Activated CD4-positive, alpha-beta memory T cell treated with anti-CD3 and anti-CD28 coated beads, Interleukin-2, amount 10 ng/mL, durations not matched to agents 7 days and 5 days (primary cell): ENCODE data around the gene ALPK1. TPM values are rescaled to one million over a fixed set of nuclear protein-coding genes. Genes with fewer than 3 reads are reported as not detected.

ENCODE experiments used
- CTCF ChIA-PET: fragments of 350-600 bp; sonication (Branson Sonifier 250); formaldehyde crosslinking; loops from one replicate; lab custom pipeline; 2021; ENCODE audit warnings: antibody characterized with exemption, inconsistent platforms; lab: Charles Lee
- POLR2A ChIA-PET: fragments of 350-600 bp; sonication (Branson Sonifier 250); formaldehyde crosslinking; loops from one replicate; lab custom pipeline; 2021; ENCODE audit warnings: antibody characterized with exemption; lab: Charles Lee
- DNase-seq: peaks from one replicate; pipeline ENCODE4 v3.0.0-alpha.2; 2020
- H3K27ac Mint-ChIP-seq: one replicate; pipeline ENCODE4 v1.8.0; 2021; ENCODE audit warnings: mild to moderate bottlenecking, mixed read lengths
- H3K27me3 Mint-ChIP-seq: one replicate; pipeline ENCODE4 v1.8.0; 2021; ENCODE audit warnings: mixed read lengths
- H3K36me3 Mint-ChIP-seq: one replicate; pipeline ENCODE4 v1.8.0; 2021; ENCODE audit warnings: low read depth, mixed read lengths
- H3K4me1 Mint-ChIP-seq: one replicate; pipeline ENCODE4 v1.8.0; 2021; ENCODE audit warnings: mixed read lengths
- H3K4me3 Mint-ChIP-seq: one replicate; pipeline ENCODE4 v1.8.0; 2021; ENCODE audit warnings: mild to moderate bottlenecking, mixed read lengths
- H3K9me3 Mint-ChIP-seq: one replicate; pipeline ENCODE4 v1.8.0; 2021; ENCODE audit warnings: mixed read lengths
- total RNA-seq, 2 experiments: library from RNA; stranded (reverse); gene quantifications; one replicate each; pipeline ENCODE4 v1.2.3, GENCODE V29; 2021

Gene ALPK1
- total RNA-seq, 2 experiments from 2014 or later = 11.4 to 12.3 TPM

DNA sequence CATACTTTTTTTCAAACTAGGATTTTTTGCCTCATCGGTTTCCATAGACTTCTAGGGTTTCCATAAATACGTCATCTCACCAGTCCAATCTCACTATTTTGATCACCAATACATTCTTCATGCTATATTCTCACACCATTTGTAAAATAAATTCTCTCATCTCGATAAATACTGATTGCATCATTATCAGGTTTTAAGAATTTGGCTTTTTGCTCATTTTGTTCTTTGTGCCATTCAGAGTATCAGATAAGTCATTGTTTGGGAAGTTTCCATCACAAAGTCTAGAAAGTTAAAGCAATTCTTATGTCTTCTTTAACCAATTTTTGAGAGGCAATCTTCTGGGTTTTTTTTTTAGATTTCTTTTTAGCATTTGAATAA is 81.1 kb downstream of the ALPK1 start:
- POLR2A ChIA-PET = no interaction called here

DNA sequence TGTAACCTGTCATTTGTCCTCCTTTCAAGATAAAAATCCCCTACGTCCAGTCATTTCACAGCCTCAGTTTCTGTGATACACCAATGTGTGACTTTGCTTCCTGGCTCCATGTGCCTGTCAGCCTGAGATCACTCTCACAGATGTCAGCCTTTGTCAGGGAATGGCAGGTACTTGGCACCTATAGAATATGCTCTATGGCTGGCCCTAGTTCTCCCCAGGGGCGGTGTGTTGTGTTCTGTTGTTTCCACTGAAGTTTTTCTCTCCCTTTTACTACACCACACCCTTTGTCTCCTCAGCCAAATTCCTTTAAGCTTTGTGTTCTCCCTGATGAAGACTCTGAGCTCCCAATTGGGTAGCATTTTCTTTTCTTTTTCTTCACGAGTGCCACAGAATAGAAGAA is 81.7 kb downstream of the ALPK1 start:
- H3K4me3 Mint-ChIP-seq = no peak overlapping the region
- H3K27ac Mint-ChIP-seq = no peak overlapping the region
- H3K36me3 Mint-ChIP-seq = no peaks in the 10 kb centered on the region
- POLR2A ChIA-PET = no interaction called here
- no peak for DNase-seq
- no peaks in the 10 kb centered on the region for H3K27me3 Mint-ChIP-seq
- CTCF ChIA-PET = no interaction called here
- H3K4me1 Mint-ChIP-seq = no peaks in the 10 kb centered on the region
- no peaks in the 10 kb centered on the region for H3K9me3 Mint-ChIP-seq

More for the DNA sequence above, 81.1 kb downstream of the ALPK1 start:
- Mint-ChIP-seq H3K4me1 (no peaks in the 10 kb centered on the region), H3K4me3 (no peak overlapping the region), H3K27ac (no peak overlapping the region), H3K9me3 (no peaks in the 10 kb centered on the region), H3K36me3 (no peaks in the 10 kb centered on the region), H3K27me3 (no peaks in the 10 kb centered on the region)
- DNase-seq = no peak
- CTCF ChIA-PET = no interaction called here

DNA sequence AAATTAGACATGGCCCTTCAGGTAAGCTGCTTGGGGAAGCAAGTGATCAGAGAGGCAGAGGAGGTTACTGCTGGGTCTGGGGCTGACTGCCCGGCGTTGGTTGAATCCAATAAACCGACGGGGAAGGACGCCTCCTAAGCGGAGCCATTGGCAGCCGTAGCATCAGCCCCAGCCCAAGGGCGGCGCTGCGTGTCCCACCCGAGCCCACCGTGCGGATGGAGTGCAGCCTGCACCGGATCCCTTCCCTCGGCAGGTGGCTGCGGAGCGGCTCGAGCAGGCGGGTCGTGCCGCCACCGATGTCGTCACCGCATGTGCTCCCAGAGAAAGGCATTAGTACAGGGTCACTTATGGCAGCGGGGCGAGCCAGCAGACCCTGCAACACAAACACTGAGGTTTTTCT is 82.1 kb downstream of the ALPK1 start:
- ChIA-PET POLR2A (no interaction called here), CTCF (no interaction called here)
- Mint-ChIP-seq H3K9me3 (no peaks in the 10 kb centered on the region), H3K27ac (no peak overlapping the region), H3K27me3 (no peaks in the 10 kb centered on the region), H3K4me3 (no peak overlapping the region), H3K36me3 (no peaks in the 10 kb centered on the region), H3K4me1 (no peaks in the 10 kb centered on the region)
- no peak for DNase-seq

DNA sequence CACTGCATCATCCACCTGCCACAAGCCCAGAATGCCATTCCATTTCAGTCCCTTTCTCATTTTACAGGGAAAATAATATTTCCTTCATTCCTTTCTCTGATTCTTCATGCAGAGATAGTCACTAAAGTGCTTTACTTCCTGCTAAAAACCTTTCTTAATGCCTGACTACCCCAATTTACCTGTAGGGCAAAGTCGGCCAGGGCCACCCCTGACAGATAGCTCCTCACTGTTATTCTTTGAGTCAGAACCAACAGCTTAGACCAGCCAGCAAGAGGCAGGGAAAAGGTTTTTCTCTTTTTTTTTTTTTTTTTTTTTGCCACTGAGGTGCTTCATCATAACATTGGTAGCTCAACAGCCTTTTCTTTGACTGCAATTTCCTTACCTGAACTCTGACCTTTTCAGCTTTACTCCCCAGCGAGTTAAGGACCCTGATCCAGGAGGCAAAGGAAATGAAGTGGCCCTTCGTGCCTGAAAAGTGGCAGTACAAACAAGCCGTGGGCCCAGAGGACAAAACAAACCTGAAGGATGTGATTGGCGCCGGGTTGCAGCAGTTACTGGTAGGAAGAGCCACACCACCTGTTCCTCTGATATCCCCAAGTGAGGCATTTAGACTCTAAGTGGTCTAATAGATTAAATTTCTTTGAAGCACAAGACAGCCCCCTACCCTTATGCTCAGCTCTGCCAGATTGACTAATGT is 85.0 kb downstream of the ALPK1 start:
- H3K27ac Mint-ChIP-seq = no peak overlapping the region
- POLR2A ChIA-PET = no interaction called here

DNA sequence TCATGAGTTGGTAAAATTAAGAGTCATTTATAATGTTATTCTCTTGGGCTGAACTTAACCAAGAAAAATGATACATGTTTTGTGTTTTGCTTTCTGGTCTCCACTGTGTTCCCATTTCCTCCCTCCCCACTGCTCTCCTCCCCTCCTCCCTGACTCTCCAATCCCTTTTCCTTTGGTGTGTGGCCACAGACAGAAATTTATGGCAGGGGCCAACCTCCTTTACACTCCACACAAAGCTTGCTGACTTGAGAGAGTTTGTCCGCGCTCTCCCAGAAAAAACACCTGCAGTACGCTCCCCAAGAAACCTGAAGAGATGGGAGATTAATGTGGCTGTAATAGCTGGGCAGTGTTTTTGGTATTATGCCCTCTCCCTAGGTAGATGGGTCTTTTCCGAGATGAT is 88.9 kb downstream of the ALPK1 start:
- H3K36me3 Mint-ChIP-seq = no peaks in the 10 kb centered on the region
- no peaks in the 10 kb centered on the region for H3K4me1 Mint-ChIP-seq
- POLR2A ChIA-PET = no interaction called here

More for the DNA sequence above, 85.0 kb downstream of the ALPK1 start:
- no peak for DNase-seq
- Mint-ChIP-seq H3K27me3 (no peaks in the 10 kb centered on the region), H3K4me3 (no peak overlapping the region), H3K36me3 (no peaks in the 10 kb centered on the region), H3K4me1 (no peaks in the 10 kb centered on the region), H3K9me3 (no peaks in the 10 kb centered on the region)
- CTCF ChIA-PET = no interaction called here

DNA sequence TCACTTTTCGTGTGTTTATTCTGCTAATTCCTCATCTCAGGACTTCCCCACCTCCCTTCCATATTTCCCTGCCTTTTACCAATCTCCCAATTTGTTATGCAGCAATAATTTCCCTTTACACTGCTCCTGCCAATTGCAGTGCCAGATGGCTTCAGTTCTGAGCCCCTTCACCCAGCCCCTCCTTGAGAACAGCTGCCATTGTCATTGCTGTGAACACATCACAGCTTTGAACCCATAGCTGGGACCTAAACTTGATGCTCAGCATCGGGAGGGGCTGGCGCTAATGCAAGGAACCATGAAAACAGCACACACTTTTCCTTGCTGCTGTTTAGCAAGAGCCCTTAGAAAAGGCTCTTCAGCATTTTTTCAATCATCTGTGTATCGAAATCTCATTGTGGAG is 104.9 kb downstream of the ALPK1 start:
- no peaks in the 10 kb centered on the region for H3K27me3 Mint-ChIP-seq
- no peaks in the 10 kb centered on the region for H3K36me3 Mint-ChIP-seq
- CTCF ChIA-PET = no interaction called here
- H3K4me3 Mint-ChIP-seq = no peak overlapping the region
- POLR2A ChIA-PET = no interaction called here
- DNase-seq = no peak
- H3K4me1 Mint-ChIP-seq = no peaks in the 10 kb centered on the region
- H3K27ac Mint-ChIP-seq = no peak overlapping the region
- H3K9me3 Mint-ChIP-seq = no peaks in the 10 kb centered on the region

More for the DNA sequence above, 88.9 kb downstream of the ALPK1 start:
- Mint-ChIP-seq H3K9me3 (no peaks in the 10 kb centered on the region), H3K27ac (no peak overlapping the region), H3K27me3 (no peaks in the 10 kb centered on the region), H3K4me3 (no peak overlapping the region)
- CTCF ChIA-PET = no interaction called here
- DNase-seq = no peak

DNA sequence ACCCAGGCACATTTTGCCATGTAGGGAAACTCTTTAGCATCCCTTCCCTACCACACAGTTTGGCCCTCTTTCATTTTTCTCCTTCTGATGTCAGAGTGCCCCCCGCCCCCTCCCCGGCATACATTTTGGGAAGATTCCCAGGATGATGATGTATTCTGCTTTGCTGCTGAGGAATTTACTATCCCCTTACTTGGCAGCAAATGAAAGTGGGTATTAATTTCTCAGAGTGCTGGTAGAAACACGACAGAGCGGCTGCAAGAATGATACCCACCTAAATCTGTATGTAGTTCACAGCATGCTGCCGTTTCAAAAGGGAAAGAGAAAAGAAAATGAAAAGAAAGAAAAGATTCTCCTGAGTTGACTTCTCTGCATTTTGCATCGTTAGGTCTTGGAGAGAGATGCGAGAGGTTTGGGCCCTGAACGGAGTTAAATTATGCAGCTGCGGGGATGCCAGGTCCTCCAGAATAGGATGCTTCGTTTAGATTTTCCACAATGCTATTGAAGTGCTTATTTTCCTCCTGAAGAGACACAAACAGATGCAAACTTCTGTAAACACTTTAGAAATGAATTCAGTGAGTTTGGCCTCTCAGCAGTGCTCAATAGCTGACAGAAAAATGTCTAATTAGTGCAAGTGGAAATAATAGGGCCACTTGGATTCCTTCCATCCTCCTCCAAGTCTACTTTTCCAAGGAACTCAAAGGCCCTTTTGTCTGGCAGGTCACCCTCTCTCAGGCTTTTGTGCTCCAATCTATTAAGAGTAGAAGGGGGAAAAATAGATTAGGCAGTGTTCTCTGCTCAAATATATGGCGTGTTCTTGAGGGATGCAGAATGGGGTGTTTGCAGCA is 106.2 kb downstream of the ALPK1 start:
- DNase-seq = no peak
- Mint-ChIP-seq H3K27ac (no peak overlapping the region), H3K36me3 (no peaks in the 10 kb centered on the region), H3K27me3 (no peaks in the 10 kb centered on the region), H3K4me1 (no peaks in the 10 kb centered on the region), H3K9me3 (no peaks in the 10 kb centered on the region), H3K4me3 (no peak overlapping the region)
- POLR2A ChIA-PET = no interaction called here
- CTCF ChIA-PET = no interaction called here

DNA sequence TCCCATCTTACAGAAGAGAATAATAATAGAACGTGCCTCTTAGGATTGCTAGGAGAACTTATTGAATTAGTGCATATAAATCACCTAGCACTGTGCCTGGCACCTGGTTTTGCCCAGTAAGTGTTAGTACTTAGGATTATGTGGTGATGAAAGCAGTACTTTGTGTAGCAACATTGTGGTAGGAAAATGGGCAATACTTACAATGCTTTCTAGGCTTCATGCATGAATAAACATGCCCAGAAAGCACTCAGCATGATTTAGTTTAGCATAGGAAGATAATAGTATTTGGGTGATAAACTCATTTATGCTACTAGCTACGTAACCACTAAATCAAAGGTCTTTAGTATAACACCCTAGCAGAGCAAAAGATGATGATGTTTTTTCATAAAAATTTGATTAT is 113.2 kb downstream of the ALPK1 start:
- Mint-ChIP-seq H3K36me3 (peaks cover 4% of the 10 kb centered on the region), H3K9me3 (peaks cover 2% of the 10 kb centered on the region), H3K4me3 (no peak overlapping the region), H3K27me3 (no peaks in the 10 kb centered on the region), H3K4me1 (no peaks in the 10 kb centered on the region), H3K27ac (no peak overlapping the region)
- DNase-seq = no peak
- ChIA-PET CTCF (no interaction called here), POLR2A (no interaction called here)

DNA sequence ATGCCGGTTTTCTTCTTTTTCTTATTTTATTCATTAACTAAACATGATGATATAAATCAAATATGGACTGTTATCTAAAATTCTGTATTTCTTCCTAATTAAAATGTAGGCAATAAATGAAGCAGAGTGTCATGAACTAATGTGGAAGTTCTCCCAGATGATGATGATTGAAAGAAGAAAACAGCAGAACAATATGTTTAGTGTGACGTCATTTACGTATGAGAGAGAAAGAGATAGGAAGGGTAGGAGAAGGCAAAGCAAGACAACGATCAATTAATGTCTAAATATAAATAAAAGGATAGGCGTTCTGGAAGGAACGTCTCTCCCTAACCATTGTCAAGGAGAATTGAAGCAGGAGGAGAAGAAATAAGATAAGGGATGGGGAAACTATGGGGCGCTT is 113.6 kb downstream of the ALPK1 start:
- ChIA-PET POLR2A (no interaction called here), CTCF (no interaction called here)
- DNase-seq = no peak
- no peak overlapping the region for H3K27ac Mint-ChIP-seq
- no peaks in the 10 kb centered on the region for H3K4me1 Mint-ChIP-seq
- no peak overlapping the region for H3K4me3 Mint-ChIP-seq
- no peaks in the 10 kb centered on the region for H3K27me3 Mint-ChIP-seq
- H3K9me3 Mint-ChIP-seq = peaks cover 2% of the 10 kb centered on the region
- peaks cover 4% of the 10 kb centered on the region for H3K36me3 Mint-ChIP-seq

DNA sequence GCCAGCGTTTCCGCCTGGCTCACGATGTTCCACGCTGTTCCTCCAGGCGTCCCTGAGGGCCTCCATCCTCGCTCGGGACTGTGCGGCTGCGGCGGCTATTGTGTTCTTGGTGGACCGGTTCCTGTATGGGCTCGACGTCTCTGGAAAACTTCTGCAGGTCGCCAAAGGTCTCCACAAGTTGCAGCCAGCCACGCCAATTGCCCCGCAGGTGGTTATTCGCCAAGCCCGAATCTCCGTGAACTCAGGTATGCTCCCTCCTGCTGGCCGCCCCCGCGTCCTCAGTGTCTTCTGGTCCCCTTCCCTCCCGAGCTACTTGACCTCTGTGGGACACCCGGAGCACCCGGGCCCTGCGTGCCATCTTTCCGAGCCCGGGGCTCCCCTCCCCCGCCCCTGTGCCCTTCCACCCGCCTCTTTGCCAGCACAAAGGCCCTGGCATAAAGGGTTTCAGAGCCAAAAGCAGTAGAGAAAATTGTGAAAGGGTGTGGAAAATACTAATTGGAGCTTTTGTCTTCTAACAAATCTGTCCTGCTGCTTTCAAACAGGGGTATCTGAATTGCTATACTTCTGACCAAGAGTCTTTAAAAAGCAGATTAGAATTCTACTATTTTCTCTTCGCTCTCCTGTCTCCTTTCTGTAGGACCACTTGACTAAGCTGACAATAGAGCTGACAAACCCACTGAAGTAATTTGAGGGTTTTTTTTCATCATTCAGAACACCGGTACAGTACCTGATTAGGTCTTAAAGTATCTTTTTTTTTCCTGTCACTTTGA is 114.8 kb downstream of the ALPK1 start:
- H3K36me3 Mint-ChIP-seq = peaks cover 6% of the 10 kb centered on the region
- peaks cover 2% of the 10 kb centered on the region for H3K9me3 Mint-ChIP-seq
- no peak overlapping the region for H3K4me3 Mint-ChIP-seq
- no peaks in the 10 kb centered on the region for H3K4me1 Mint-ChIP-seq
- ChIA-PET POLR2A (no interaction called here), CTCF (no interaction called here)
- DNase-seq = no peak
- no peak overlapping the region for H3K27ac Mint-ChIP-seq
- H3K27me3 Mint-ChIP-seq = no peaks in the 10 kb centered on the region

DNA sequence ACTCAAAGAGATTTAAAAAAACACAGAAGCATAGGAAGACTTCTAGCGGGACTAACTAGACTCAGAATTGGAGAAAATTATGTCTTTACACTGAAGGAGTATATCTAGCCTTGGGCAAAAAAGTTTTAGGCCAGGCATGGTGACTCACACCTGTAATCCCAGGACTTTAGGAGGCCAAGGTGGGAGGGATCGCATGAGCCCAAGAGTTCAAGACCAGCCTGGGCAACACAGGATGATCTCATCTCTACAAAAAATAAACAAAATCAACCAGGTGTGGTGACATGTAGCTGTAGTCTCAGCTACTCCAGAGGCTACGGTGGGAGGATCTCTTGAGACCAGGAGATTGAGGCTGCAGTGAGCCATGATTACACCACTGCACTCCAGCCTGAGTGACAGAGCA is 119.3 kb downstream of the ALPK1 start:
- DNase-seq = no peak
- Mint-ChIP-seq H3K4me3 (no peak overlapping the region), H3K27ac (no peak overlapping the region), H3K36me3 (peaks cover 6% of the 10 kb centered on the region), H3K4me1 (no peaks in the 10 kb centered on the region), H3K27me3 (no peaks in the 10 kb centered on the region), H3K9me3 (peaks cover 2% of the 10 kb centered on the region)
- CTCF ChIA-PET = no interaction called here
- POLR2A ChIA-PET = no interaction called here

DNA sequence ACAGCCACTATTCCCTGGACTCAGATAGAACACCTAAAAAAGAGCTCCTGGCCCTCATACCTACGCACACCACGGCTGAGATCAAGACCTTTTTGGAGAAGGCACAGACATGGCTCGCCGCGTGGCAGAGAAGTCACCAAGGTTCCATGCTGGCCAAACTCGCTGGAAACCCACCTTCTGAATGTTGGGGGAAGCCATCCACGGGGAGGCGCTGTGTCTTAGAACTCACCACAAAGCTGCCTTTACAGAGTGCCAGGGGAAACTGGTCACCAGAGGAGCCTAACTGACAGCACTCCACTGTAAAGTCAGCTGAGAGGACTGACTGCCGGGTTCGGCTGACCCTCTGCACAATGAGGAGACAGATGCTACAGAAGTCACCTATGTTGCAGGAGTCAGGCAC is 120.9 kb downstream of the ALPK1 start:
- no peak for DNase-seq
- H3K36me3 Mint-ChIP-seq = peaks cover 6% of the 10 kb centered on the region
- ChIA-PET POLR2A (no interaction called here), CTCF (no interaction called here)
- H3K4me1 Mint-ChIP-seq = no peaks in the 10 kb centered on the region
- peaks cover 2% of the 10 kb centered on the region for H3K9me3 Mint-ChIP-seq
- H3K27me3 Mint-ChIP-seq = no peaks in the 10 kb centered on the region
- no peak overlapping the region for H3K4me3 Mint-ChIP-seq
- H3K27ac Mint-ChIP-seq = no peak overlapping the region

DNA sequence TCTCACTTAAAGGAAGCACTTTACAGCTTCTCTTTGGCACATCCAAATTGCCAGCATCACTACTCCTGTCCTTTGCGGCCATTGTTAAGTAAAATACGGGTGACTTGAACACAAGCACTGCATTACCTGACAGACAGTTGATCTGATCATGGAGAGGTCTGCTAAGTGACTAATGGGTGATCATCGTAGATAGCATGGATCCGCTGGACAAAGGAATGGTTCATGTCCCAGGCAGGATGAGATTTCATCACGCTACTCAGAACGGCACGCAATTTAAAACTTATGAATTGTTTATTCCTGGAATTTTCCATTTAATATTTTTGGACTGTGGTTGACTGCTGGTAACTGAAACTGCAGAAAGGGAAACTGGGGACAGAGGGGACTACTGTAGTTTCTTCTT is 124.7 kb downstream of the ALPK1 start:
- H3K4me1 Mint-ChIP-seq = no peaks in the 10 kb centered on the region
- H3K4me3 Mint-ChIP-seq = no peak overlapping the region
- no peak overlapping the region for H3K27ac Mint-ChIP-seq
- H3K36me3 Mint-ChIP-seq = no peaks in the 10 kb centered on the region
- POLR2A ChIA-PET = no interaction called here
- H3K27me3 Mint-ChIP-seq = no peaks in the 10 kb centered on the region
- H3K9me3 Mint-ChIP-seq = no peaks in the 10 kb centered on the region
- CTCF ChIA-PET = no interaction called here
- DNase-seq = no peak
